Activated T-cell treated with anti-CD3 and anti-CD28 coated beads for 24 hours (primary cell): ENCODE measurements around the gene CUX1.
"Not testable (repeated sequence)": the region's sequence is repeated elsewhere in the genome, so short reads cannot be mapped to it uniquely, and the experiment has no call there.

Experiments used
- DNase-seq: peaks from one replicate; pipeline ENCODE4 v3.0.0-alpha.2; 2020; ENCODE audit warnings: low read depth

Gene CUX1

GRCh38 chr7:101917566-101917965 is 100.1 kb downstream of the CUX1 start:
- no peak for DNase-seq

GRCh38 chr7:101918426-101918825 is 101.0 kb downstream of the CUX1 start:
- DNase-seq: no peak

GRCh38 chr7:101919363-101920115 is 102.1 kb downstream of the CUX1 start:
- no peak for DNase-seq

- no peak for DNase-seq
These were observed 103.6 kb downstream of the CUX1 start for GRCh38 chr7:101921061-101921460.

GRCh38 chr7:101921546-101922489 is 104.4 kb downstream of the CUX1 start:
- DNase-seq: not testable (repeated sequence)

- no peak for DNase-seq
These were observed 105.5 kb downstream of the CUX1 start for GRCh38 chr7:101922631-101923601.

- DNase-seq: no peak
These were observed 106.2 kb downstream of the CUX1 start for GRCh38 chr7:101923602-101923985.

- DNase-seq: peak; percentile 7
These were observed 106.7 kb downstream of the CUX1 start for GRCh38 chr7:101924171-101924570.

- no peak for DNase-seq
These were observed 108.8 kb downstream of the CUX1 start for GRCh38 chr7:101926265-101926664.

- no peak for DNase-seq
These were observed 110.0 kb downstream of the CUX1 start for GRCh38 chr7:101927389-101927788.

GRCh38 chr7:101927802-101928201 is 110.4 kb downstream of the CUX1 start:
- no peak for DNase-seq

GRCh38 chr7:101929256-101929655 is 111.8 kb downstream of the CUX1 start:
- DNase-seq: no peak

- DNase-seq: not testable (repeated sequence)
These were observed 112.5 kb downstream of the CUX1 start for GRCh38 chr7:101929911-101930310.

GRCh38 chr7:101932083-101932482 is 114.7 kb downstream of the CUX1 start:
- no peak for DNase-seq

- no peak for DNase-seq
These were observed 115.6 kb downstream of the CUX1 start for GRCh38 chr7:101933028-101933427.

- DNase-seq: no peak
These were observed 116.3 kb downstream of the CUX1 start for GRCh38 chr7:101933688-101934121.

- no peak for DNase-seq
These were observed 117.2 kb downstream of the CUX1 start for GRCh38 chr7:101934618-101935017.

- no peak for DNase-seq
These were observed 118.2 kb downstream of the CUX1 start for GRCh38 chr7:101935521-101936141.

- no peak for DNase-seq
These were observed 118.8 kb downstream of the CUX1 start for GRCh38 chr7:101936223-101936610.

- no peak for DNase-seq
These were observed 119.3 kb downstream of the CUX1 start for GRCh38 chr7:101936611-101937231.
